Measurements from ENCODE around the gene FSTL5.

Gene FSTL5

GRCh38 chr4:161538941-161539340 lies 624.9 kb downstream of the FSTL5 start:
- no peak for TF ChIP-seq TAF1 (IDR thresholded peaks at IDR 0.05; ENCODE audit: borderline replicate concordance, insufficient read depth, low read length)
- TF ChIP-seq REST (IDR thresholded peaks at IDR 0.05; ENCODE audit: insufficient read depth in 1 of 2, low read depth in 2 of 2, low read length in 2 of 2): no peak
- no peak for TF ChIP-seq POLR2AphosphoS5 (IDR thresholded peaks at IDR 0.05; ENCODE audit: low read depth, low read length)
- TF ChIP-seq SIN3A (IDR thresholded peaks at IDR 0.05; ENCODE audit: borderline replicate concordance, insufficient read depth, low read length): no peak
- TF ChIP-seq FOXP2 (optimal IDR thresholded peaks at IDR 0.05; ENCODE audit: borderline replicate concordance, extremely low read depth, extremely low read length, insufficient read depth): no peak

- TF ChIP-seq POLR2AphosphoS5 (IDR thresholded peaks at IDR 0.05; ENCODE audit: low read depth, low read length) (no peak), TAF1 (IDR thresholded peaks at IDR 0.05; ENCODE audit: borderline replicate concordance, insufficient read depth, low read length) (no peak), SIN3A (IDR thresholded peaks at IDR 0.05; ENCODE audit: borderline replicate concordance, insufficient read depth, low read length) (no peak), REST (IDR thresholded peaks at IDR 0.05; ENCODE audit: insufficient read depth in 1 of 2, low read depth in 2 of 2, low read length in 2 of 2) (no peak), FOXP2 (optimal IDR thresholded peaks at IDR 0.05; ENCODE audit: borderline replicate concordance, extremely low read depth, extremely low read length, insufficient read depth) (no peak)
Measured at GRCh38 chr4:161530710-161531109, 633.1 kb downstream of the FSTL5 start.

DNA sequence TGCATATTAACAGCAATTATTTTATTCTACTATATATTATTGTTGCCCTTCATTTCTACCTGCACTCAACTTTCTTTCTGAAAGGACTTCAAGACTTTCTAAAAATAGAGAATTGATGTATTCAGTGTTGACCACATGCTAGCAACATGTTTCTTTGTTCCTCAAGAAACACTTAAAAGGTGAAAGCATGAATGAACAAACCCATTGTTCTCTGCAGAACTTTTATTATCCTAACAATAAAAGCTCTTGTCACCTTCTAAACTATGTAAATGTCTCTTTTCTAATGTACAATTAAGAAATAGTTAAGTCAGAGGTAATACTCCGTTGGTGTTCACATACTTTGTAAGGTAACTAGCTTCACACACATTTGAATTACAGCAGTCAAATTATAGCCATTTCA lies 638.7 kb downstream of the FSTL5 start:
- no peak for TF ChIP-seq FOXP2 (optimal IDR thresholded peaks at IDR 0.05; ENCODE audit: borderline replicate concordance, extremely low read depth, extremely low read length, insufficient read depth)
- TF ChIP-seq POLR2AphosphoS5 (IDR thresholded peaks at IDR 0.05; ENCODE audit: low read depth, low read length): no peak
- no peak for TF ChIP-seq TAF1 (IDR thresholded peaks at IDR 0.05; ENCODE audit: borderline replicate concordance, insufficient read depth, low read length)
- TF ChIP-seq SIN3A (IDR thresholded peaks at IDR 0.05; ENCODE audit: borderline replicate concordance, insufficient read depth, low read length): no peak
- TF ChIP-seq REST (IDR thresholded peaks at IDR 0.05; ENCODE audit: insufficient read depth in 1 of 2, low read depth in 2 of 2, low read length in 2 of 2): no peak

GRCh38 chr4:161522031-161522430 lies 641.8 kb downstream of the FSTL5 start:
- no peak for TF ChIP-seq SIN3A (IDR thresholded peaks at IDR 0.05; ENCODE audit: borderline replicate concordance, insufficient read depth, low read length)
- no peak for TF ChIP-seq TAF1 (IDR thresholded peaks at IDR 0.05; ENCODE audit: borderline replicate concordance, insufficient read depth, low read length)
- TF ChIP-seq FOXP2 (optimal IDR thresholded peaks at IDR 0.05; ENCODE audit: borderline replicate concordance, extremely low read depth, extremely low read length, insufficient read depth): no peak
- TF ChIP-seq REST (IDR thresholded peaks at IDR 0.05; ENCODE audit: insufficient read depth in 1 of 2, low read depth in 2 of 2, low read length in 2 of 2): no peak
- no peak for TF ChIP-seq POLR2AphosphoS5 (IDR thresholded peaks at IDR 0.05; ENCODE audit: low read depth, low read length)

DNA sequence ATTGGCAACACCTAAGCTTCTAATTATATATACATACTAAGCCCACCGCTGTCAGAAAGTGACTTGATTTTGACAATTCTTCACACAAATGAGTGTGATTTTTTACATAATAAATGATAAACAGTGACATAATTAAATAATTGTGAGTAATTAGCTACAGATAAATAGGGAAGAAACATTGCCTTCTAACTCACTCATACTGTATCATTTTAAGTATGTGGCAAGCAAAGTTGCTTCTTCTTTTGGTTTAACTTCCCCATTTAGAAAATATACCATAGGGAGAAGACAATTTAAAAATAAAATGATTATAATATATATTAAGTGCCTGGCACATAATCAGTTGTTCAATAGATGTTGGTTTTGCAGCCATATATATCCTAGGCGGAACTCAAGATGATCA lies 644.2 kb downstream of the FSTL5 start:
- TF ChIP-seq TAF1 (IDR thresholded peaks at IDR 0.05; ENCODE audit: borderline replicate concordance, insufficient read depth, low read length) (no peak), REST (IDR thresholded peaks at IDR 0.05; ENCODE audit: insufficient read depth in 1 of 2, low read depth in 2 of 2, low read length in 2 of 2) (no peak), SIN3A (IDR thresholded peaks at IDR 0.05; ENCODE audit: borderline replicate concordance, insufficient read depth, low read length) (no peak), FOXP2 (optimal IDR thresholded peaks at IDR 0.05; ENCODE audit: borderline replicate concordance, extremely low read depth, extremely low read length, insufficient read depth) (no peak), POLR2AphosphoS5 (IDR thresholded peaks at IDR 0.05; ENCODE audit: low read depth, low read length) (no peak)
